Panc1 (cell line): Measurements from ENCODE around the gene TMSB10. TPM values are rescaled to one million over a fixed set of nuclear protein-coding genes. Genes with fewer than 3 reads are reported as not detected.

Experiments used
- ATAC-seq: fragments of 200-7000 bp; cut with Tn5 transposase; 2 replicates; pipeline ENCODE4 v1.9.1; 2020; ENCODE audit warnings: mild to moderate bottlenecking, moderate library complexity
- BruUV-seq: library from RNA; stranded (reverse); fragments of 400-500 nt; replicated peaks from 2 replicates; lab custom pipeline; 2021; lab: Mats Ljungman, UMichigan
- CTCF ChIA-PET: fragments of 300-600 bp; sonication (Branson Sonifier 250); formaldehyde crosslinking; loops from one replicate; lab custom pipeline; 2022; ENCODE audit warnings: antibody characterized with exemption; lab: Charles Lee
- POLR2A ChIA-PET: fragments of 300-600 bp; sonication (Branson Sonifier 250); formaldehyde crosslinking; loops from one replicate; lab custom pipeline; 2022; ENCODE audit warnings: antibody characterized with exemption; lab: Charles Lee
- DNase-seq: peaks from one replicate; pipeline ENCODE4 v3.0.0-alpha.2; 2010; ENCODE audit warnings: low read depth, low spot score
- H3K27ac ChIP-seq: 2 replicates; pipeline ENCODE4 v1.5.1; 2011; ENCODE audit warnings: mild to moderate bottlenecking, low read length, inconsistent platforms
- H3K27me3 ChIP-seq: fragments of 200-500 bp; sonication (Bioruptor generic); 2 replicates; pipeline ENCODE4 v1.6.0; 2014; ENCODE audit warnings: low read length, inconsistent platforms; ENCODE audit not compliant: control insufficient read depth, insufficient read depth
- H3K36me3 ChIP-seq: fragments of 200-500 bp; sonication (Bioruptor generic); 2 replicates; pipeline ENCODE4 v1.5.1; 2014; ENCODE audit warnings: inconsistent platforms, mild to moderate bottlenecking, low read length, moderate library complexity; ENCODE audit not compliant: control insufficient read depth, insufficient read depth
- H3K4me1 ChIP-seq: 2 replicates; pipeline ENCODE4 v1.5.1; 2011; ENCODE audit warnings: inconsistent platforms, mild to moderate bottlenecking, low read length, moderate library complexity; ENCODE audit not compliant: control insufficient read depth, insufficient read depth
- H3K4me3 ChIP-seq, 2 experiments: 2 replicates each; pipeline ENCODE4 v1.5.1; 2011 to 2012; ENCODE audit warnings: low read depth in 2 of 2, low read length in 2 of 2, mild to moderate bottlenecking in 2 of 2, inconsistent platforms in 1 of 2, moderate library complexity in 1 of 2
- H3K9me3 ChIP-seq: fragments of 200-500 bp; sonication (Bioruptor generic); 2 replicates; pipeline ENCODE4 v1.5.1; 2014; ENCODE audit warnings: low read depth, mild to moderate bottlenecking, inconsistent platforms, low read length, moderate library complexity; ENCODE audit not compliant: control insufficient read depth, insufficient read depth
- POLR2AphosphoS5 ChIP-seq: IDR thresholded peaks from 2 replicates; pipeline ENCODE4 v1.6.1; 2012; ENCODE audit warnings: mild to moderate bottlenecking, low read depth, low read length, moderate library complexity
- SIN3A ChIP-seq: IDR thresholded peaks from 2 replicates; pipeline ENCODE4 v1.6.1; 2012; ENCODE audit warnings: low read depth, mild to moderate bottlenecking, low read length, moderate library complexity, borderline replicate concordance; ENCODE audit not compliant: insufficient read depth
- TCF7L2 ChIP-seq: IDR thresholded peaks from 2 replicates; pipeline ENCODE4 v1.6.1; 2011; ENCODE audit warnings: mild to moderate bottlenecking, low read depth, low read length, inconsistent platforms
- in situ Hi-C: cut with HindIII; loops from 2 replicates; pipeline ENCODE4 v1.10.0; 2016; ENCODE audit warnings: low sequenced_read_pairs, low pct_unique_long_range_greater_than_20kb
- intact Hi-C: fragments of 100-400 bp; cut with micrococcal nuclease; formaldehyde crosslinking; loops from one replicate; pipeline ENCODE4 v1.10.0; 2022; ENCODE audit not compliant: unreplicated experiment
- total RNA-seq: library from RNA; stranded (reverse); gene quantifications from one replicate; pipeline ENCODE4 v1.2.1, GENCODE V29; 2021; ENCODE audit not compliant: unreplicated experiment
- TF ChIP-seq, protein P1 (sequence below), 2 experiments: IDR thresholded peaks; 2 replicates each; pipeline ENCODE4 v1.6.1; 2011 to 2012; ENCODE audit warnings: low read depth in 2 of 2, control low read depth in 1 of 2, low read length in 1 of 2, mild to moderate bottlenecking in 1 of 2, moderate library complexity in 1 of 2; ENCODE audit not compliant: insufficient read depth in 1 of 2
- TF ChIP-seq, protein P2 (sequence below): fragments of 450-650 bp; IDR thresholded peaks from 2 replicates; pipeline ENCODE4 v1.5.1; 2017; ENCODE audit warnings: mild to moderate bottlenecking

Gene TMSB10
- total RNA-seq, 1 experiment from 2014 or later: 1,916 TPM

DNA sequence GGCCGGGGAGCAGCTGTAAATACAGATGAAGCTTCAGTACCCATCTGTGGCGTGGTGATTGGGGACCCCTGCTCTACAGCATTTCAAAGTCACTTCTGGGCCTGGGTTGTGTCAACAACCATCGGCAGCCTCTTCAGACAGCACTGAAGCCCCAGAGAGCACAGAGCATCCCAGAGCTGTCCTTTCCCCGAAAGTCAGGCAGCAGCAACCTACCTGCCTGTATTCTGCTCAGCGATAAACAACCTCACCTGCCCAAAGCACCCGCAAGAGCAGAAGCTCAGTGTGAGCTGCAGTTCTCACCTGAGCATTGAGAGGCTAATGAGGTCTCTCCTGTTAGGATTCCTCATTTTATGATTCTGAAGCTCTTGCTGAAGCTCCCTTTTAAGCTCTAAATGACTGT is 43.9 kb upstream of the TMSB10 start:
- no peaks in the 10 kb centered on the region for H3K36me3 ChIP-seq
- BruUV-seq: no TSS peak
- in situ Hi-C loops: no loop called here
- H3K27ac ChIP-seq: no peak overlapping the region
- peaks cover 4% of the 10 kb centered on the region; the same call in 1 of the 2 replicates for H3K27me3 ChIP-seq
- no peak overlapping the region for H3K4me3 ChIP-seq
- H3K9me3 ChIP-seq: no peaks in the 10 kb centered on the region
- no peak for DNase-seq
- no peak for TF ChIP-seq POLR2AphosphoS5
- TF ChIP-seq, protein P1, sequence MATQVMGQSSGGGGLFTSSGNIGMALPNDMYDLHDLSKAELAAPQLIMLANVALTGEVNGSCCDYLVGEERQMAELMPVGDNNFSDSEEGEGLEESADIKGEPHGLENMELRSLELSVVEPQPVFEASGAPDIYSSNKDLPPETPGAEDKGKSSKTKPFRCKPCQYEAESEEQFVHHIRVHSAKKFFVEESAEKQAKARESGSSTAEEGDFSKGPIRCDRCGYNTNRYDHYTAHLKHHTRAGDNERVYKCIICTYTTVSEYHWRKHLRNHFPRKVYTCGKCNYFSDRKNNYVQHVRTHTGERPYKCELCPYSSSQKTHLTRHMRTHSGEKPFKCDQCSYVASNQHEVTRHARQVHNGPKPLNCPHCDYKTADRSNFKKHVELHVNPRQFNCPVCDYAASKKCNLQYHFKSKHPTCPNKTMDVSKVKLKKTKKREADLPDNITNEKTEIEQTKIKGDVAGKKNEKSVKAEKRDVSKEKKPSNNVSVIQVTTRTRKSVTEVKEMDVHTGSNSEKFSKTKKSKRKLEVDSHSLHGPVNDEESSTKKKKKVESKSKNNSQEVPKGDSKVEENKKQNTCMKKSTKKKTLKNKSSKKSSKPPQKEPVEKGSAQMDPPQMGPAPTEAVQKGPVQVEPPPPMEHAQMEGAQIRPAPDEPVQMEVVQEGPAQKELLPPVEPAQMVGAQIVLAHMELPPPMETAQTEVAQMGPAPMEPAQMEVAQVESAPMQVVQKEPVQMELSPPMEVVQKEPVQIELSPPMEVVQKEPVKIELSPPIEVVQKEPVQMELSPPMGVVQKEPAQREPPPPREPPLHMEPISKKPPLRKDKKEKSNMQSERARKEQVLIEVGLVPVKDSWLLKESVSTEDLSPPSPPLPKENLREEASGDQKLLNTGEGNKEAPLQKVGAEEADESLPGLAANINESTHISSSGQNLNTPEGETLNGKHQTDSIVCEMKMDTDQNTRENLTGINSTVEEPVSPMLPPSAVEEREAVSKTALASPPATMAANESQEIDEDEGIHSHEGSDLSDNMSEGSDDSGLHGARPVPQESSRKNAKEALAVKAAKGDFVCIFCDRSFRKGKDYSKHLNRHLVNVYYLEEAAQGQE (IDR thresholded peaks at IDR 0.05; ENCODE audit: insufficient read depth in 1 of 2, low read depth in 2 of 2, low read length in 1 of 2): no peak
- TF ChIP-seq TCF7L2: no peak
- TF ChIP-seq SIN3A: no peak
- TF ChIP-seq, protein P2, sequence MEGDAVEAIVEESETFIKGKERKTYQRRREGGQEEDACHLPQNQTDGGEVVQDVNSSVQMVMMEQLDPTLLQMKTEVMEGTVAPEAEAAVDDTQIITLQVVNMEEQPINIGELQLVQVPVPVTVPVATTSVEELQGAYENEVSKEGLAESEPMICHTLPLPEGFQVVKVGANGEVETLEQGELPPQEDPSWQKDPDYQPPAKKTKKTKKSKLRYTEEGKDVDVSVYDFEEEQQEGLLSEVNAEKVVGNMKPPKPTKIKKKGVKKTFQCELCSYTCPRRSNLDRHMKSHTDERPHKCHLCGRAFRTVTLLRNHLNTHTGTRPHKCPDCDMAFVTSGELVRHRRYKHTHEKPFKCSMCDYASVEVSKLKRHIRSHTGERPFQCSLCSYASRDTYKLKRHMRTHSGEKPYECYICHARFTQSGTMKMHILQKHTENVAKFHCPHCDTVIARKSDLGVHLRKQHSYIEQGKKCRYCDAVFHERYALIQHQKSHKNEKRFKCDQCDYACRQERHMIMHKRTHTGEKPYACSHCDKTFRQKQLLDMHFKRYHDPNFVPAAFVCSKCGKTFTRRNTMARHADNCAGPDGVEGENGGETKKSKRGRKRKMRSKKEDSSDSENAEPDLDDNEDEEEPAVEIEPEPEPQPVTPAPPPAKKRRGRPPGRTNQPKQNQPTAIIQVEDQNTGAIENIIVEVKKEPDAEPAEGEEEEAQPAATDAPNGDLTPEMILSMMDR: no peak
- H3K4me1 ChIP-seq: no peaks in the 10 kb centered on the region
- ATAC-seq: no peak
- intact Hi-C loops: loop anchor here (10.0 kb wide), 1 partner anchor 207 kb away; no protein-coding TSS in a partner anchor
- ChIA-PET POLR2A (no interaction called here), CTCF (no interaction called here)

DNA sequence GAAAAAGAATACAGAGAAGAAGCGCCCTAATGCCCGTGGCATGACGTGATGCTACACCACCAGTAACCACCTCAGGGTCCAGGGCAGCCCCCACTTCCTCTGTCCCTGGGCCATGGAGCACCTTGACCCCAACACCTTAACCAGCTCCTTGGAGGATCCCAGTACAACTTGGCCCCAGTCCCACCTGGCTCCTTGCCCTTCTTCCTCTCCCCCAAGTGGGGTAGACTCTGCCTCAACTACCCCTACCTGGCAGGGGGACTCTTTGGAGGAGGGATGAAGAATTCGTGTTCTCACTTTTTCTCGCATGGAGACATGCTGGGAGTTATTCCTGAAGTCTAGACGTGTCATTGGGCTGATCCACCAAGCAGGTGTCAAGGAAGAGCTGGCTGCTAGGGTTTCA is 43.5 kb upstream of the TMSB10 start:
- TF ChIP-seq SIN3A (no peak), POLR2AphosphoS5 (no peak), TCF7L2 (no peak)
- TF ChIP-seq, protein P1 (IDR thresholded peaks at IDR 0.05; ENCODE audit: insufficient read depth in 1 of 2, low read depth in 2 of 2, low read length in 1 of 2): no peak
- TF ChIP-seq, protein P2: no peak
- Histone ChIP-seq H3K4me3 (no peak overlapping the region), H3K27ac (no peak overlapping the region), H3K36me3 (no peaks in the 10 kb centered on the region), H3K4me1 (no peaks in the 10 kb centered on the region), H3K27me3 (peaks cover 4% of the 10 kb centered on the region; the same call in 1 of the 2 replicates), H3K9me3 (no peaks in the 10 kb centered on the region)
- in situ Hi-C loops (no loop called here), intact Hi-C loops (loop anchor here (10.0 kb wide), 1 partner anchor 207 kb away; no protein-coding TSS in a partner anchor)
- ChIA-PET POLR2A (no interaction called here), CTCF (interaction anchor here (0.6 kb wide), 1 partner anchor 203 kb away, joined by 3 read pairs; no protein-coding TSS in a partner anchor)
- BruUV-seq: no TSS peak
- ATAC-seq (no peak), DNase-seq (no peak)
